ENCODE results near the gene LSM4.
"Not testable (repeated sequence)": the region's sequence is repeated elsewhere in the genome, so short reads cannot be mapped to it uniquely, and the experiment has no call there.

Gene LSM4

DNA sequence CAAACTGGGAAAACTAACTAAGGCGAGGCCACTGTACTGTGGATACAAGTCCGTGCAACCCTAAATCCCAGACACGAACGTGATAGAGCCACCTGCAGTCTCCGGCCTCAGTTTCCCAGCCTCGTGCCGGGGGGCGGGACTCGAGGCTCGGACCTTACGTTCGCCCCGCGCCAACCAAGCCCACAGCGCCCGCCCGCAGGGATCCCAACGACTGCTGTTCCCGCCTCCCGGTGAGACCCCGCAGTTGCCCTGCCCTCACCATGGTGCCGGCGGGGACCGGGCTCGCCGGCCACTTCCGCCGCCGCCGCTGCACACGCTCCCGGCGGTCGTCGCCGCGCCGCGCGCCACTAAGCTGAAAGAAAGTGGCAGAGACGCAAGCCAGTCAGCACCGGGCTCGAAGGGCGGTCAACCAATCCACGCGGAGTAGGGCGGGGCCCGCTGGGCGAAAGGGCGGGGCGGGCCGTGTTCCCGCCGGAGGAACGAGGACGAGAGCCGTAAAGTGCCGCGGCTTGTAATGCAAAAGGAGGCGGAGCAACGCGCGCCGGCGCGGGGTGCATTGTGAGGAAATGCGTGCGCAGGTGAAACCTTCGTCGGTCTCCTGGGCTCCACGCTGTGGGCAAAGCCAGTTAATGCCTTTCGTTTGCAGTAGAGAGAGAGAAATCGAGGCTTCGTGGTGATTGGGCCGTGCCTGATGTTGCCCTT, at the start of gene LSM4:
LSM4 (minus strand) TSS at position 318 of the 702 bp plus-strand sequence; CDS start at position 262, 56 bp downstream.
- in situ Hi-C loops (cut with HindIII; ENCODE audit: low sequenced_read_pairs) = loop anchor here (10.0 kb wide), 1 partner anchor 158 kb away; no protein-coding TSS in a partner anchor

DNA sequence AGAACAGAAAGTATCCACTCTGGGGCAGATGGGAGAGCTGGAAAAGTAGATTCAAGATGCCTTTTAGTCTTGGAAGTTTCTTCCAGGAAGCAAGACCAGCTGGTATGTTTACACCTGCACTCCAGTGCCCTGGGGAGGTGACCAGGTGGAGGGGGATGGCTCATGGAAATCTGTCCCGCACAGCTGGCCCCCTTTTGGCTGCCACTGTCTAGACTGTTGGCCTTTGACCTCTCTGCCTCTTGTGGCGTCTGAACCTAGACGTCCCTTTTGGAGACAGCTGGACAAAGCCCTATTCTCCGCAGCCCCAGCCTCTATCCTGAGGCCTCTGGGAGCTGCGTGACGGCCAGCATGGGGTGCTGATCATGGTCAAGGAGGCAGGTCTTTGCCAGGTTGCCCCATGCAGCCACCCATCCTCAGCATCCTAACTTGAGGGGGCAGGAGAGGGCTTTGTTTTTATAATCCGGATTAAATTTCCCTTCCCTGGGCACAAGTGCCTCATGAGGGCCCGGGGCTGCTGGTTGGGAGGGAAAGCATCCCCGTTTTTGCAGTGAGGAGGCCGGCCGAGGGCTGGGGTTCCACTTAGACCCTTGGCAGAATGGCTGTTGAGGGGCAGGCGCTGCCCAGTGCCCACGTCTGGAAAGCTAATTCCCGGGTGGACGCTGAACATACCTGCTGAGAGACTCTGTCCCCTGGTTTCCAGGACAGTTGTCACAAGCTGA, 45.8 kb upstream of the LSM4 start:
- in situ Hi-C loops (cut with HindIII; ENCODE audit: low sequenced_read_pairs) = no loop called here

DNA sequence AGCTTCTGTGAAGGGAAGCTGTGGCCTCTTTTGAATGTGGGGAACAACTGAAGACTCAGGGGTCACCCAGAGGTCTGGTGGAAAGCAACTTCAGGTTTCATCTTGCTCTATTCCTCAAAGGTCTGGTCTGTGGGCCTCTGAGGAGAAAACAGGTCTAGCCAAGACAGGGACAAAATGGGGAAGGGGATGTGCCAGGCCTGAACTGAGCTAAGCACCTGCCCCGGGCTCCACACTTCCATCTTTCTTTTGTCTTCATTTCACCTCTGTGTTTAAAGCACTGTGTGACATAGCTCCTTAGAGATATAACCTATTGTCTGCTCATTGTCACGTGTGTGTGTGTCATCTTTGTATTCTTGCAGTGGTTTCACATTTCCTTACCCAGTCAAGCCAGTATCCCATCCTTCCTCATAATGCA, 43.2 kb upstream of the LSM4 start:
- in situ Hi-C loops (cut with HindIII; ENCODE audit: low sequenced_read_pairs) = no loop called here

DNA sequence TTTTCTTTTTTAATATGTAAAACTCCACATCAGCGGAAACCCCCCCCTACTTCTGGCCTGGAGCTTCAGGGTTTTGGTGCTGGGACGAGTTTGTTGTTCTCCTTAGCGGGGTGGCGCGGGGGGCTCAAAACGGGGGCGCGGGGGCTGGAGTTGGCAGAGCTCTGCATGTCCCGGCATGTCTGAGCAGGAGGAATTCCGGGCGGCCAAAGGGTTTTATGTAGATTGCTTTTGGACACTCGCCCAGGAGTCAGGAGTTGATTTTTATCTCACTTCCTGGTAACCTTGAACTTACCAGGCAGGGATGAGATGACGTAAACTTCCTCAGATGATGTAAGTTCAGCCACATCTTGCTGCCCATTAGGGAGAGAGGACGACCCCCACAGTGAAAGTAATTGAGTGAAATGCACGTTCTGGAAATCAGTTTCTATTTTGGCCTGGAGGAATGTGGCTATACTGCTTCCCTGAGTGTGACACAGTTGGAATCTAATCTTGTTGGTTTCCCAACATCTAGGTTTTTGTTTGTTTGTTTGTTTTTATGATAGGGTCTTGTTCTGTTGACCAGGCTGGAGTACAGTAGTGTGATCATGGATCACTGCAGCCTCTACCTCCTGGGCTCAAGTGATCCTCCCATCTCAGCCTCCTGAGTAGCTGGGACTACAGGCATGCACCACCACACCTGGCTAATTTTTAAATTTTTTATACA, 42.1 kb upstream of the LSM4 start:
- in situ Hi-C loops (cut with HindIII; ENCODE audit: low sequenced_read_pairs) = no loop called here

DNA sequence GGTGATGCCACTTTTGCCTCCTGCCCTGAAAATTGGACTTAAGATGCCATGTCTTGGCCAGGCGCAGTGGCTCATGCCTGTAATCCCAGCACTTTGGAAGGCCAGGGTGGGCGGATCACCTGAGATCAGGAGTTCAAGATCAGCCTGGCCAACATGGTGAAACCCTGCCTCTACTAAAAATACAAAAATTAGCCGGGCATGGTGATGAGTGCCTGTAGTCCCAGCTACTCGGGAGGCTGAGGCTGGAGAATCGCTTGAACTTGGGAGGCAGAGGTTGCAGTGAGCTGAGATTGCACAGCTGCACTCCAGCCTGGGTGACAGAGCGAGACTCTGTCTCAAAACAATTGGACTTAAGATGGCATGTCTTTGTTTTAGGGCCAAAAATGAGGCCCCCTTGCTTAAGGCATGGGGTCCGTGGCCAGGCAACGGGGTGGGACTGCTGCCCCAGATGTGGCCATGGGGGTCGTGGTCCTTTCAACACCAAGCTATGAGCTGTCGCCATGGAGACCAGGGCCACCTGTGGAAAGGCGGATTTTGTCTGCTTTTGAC, 41.5 kb upstream of the LSM4 start:
- in situ Hi-C loops (cut with HindIII; ENCODE audit: low sequenced_read_pairs) = not testable (repeated sequence)

DNA sequence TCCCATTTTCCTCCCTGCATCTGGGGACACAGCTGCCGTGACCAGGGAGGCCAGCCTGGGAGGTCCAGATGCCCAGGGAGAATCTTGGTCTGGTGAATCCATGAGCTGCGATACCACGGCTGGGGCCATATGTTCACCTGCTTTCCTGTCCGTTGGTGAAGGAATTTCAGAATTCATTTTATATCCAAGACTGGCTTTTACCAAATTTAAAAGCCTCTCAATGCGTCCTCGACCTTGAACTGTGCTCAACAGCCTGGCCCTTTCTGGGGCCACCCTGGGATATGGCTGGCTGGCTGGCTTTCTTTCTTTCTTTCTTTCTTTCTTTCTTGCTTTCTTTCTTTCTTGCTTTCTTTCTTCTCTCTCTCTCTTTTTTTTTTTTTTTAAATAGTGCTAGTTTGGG, 40.9 kb upstream of the LSM4 start:
- in situ Hi-C loops (cut with HindIII; ENCODE audit: low sequenced_read_pairs) = no loop called here

DNA sequence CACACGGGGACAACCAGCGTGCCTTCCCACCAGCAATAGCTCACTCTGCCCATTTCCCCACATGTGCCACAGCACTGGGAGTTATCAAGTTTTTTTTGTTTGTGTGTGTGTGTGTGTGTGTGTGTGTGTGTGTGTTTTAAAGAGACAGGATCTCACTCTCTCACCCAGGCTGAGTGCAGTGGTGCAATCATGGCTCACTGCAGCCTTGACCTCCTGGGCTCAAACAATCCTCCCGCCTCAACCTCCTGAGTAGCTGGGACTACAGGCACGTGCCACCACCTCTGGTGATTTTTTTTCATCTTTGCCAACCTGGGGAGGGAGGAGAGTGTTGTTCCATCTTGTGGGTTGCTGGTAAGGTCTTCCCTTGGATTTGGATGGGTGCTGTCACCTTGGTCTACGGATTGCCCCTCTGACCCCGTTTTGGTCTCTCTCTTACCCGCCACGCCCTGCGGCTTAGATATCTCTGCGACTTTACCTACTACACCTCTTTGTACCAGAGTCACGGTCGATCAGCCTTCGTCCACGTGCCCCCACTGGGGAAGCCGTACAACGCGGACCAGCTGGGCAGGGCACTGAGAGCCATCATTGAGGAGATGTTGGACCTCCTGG, 40.2 kb upstream of the LSM4 start:
- in situ Hi-C loops (cut with HindIII; ENCODE audit: low sequenced_read_pairs) = no loop called here

DNA sequence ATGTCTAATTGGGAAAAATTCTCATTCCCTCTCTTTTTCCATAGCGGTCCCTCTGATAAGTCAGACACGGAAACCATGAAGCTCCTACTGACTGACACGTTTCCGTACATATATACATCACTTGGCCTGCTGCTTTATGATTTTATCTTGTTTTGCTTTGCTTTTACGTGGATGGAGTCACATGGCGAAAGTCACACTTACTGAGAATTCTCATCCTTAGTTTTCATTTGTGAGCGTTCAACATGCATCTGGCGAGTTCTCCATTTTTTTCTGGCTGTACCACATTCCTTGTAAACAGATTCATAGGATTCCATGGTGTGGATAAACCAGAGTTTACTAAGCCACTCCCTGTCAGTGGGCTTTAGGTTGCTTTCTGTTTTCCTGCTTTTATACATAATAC, 38.8 kb upstream of the LSM4 start:
- in situ Hi-C loops (cut with HindIII; ENCODE audit: low sequenced_read_pairs) = no loop called here

DNA sequence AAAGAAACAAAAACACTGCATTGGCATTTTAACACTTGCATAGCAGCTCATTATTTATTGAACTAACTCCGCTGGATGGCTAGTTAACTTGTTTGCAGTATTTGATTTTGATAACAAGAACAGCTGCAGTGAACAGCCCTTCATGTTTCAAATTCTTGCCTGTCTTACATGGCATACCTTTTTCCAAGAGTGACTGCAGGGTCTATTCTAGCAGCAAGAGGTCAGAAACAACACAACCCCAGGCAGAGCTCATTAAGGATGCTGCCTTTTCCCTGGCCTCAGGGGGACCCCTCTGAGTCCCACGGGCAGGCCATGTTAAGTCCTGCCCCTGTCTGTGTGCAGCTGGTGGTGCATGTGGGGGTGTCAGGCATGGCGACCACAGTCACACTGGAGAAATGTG, 34.2 kb upstream of the LSM4 start:
- in situ Hi-C loops (cut with HindIII; ENCODE audit: low sequenced_read_pairs) = no loop called here

DNA sequence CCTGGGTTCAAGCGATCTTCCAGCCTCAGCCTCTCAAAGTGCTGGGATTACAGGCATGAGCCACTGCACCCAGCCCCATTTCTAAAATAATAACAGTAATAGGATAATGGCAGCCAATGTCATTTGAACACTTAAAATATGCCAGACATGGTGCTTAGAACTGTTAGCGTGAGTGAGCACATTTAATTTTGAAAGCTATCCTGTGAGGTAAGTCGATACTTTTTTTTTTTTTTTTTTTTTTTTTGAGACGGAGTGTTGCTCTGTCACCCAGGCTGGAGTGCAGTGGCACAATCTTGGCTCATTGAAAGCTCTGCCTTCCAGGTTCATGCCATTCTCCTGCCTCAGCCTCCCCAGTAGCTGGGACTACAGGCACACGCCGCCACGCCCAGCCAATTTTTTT, 31.9 kb upstream of the LSM4 start:
- in situ Hi-C loops (cut with HindIII; ENCODE audit: low sequenced_read_pairs) = not testable (repeated sequence)

DNA sequence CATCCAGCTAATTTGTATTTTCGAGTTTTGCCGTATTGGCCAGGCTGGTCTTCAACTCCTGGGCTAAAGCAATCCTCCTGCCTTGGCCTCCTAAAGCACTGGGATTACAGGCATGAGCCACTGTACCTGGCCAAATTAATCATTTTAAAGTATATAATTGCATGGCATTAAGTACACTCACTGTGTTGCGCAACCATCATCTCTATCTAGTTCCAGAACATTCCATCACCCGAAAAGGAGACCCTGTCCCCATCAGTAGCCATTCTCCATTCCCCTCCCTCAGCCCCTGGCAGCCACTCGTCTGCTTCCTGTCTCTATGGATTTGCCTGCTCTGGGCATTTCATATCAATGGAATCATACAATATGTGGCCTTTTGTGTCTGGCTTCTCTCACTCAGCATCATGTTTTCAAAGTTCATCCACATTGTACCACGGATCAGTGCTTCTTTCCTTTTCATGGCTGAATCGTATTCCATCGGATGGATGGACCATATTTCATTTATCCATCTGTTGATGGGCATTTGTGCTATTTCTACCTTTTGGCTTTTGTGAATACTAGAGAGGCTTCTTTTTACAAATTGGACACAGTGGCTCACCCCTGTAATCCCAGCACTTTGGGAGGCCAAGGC, 30.6 kb upstream of the LSM4 start:
- in situ Hi-C loops (cut with HindIII; ENCODE audit: low sequenced_read_pairs) = no loop called here

DNA sequence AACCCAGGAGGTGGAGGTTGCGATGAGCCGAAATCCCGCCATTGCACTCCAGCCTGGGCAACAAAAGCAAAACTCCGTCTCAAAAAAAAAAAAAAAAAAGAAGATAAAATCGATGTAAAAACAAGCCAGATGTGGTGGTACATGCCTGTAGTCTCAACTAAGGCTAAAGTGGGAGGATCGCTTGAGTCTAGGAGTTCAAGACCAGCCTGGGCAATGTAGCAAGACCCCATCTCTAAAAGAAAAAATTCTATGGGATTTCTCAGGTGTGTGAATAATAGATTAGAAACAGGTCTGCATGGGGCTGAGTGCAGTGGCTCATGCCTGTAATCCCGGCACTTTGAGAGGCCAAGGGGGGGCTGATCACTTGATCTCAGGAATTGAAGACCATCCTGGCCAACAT, 28.7 kb upstream of the LSM4 start:
- in situ Hi-C loops (cut with HindIII; ENCODE audit: low sequenced_read_pairs) = no loop called here

DNA sequence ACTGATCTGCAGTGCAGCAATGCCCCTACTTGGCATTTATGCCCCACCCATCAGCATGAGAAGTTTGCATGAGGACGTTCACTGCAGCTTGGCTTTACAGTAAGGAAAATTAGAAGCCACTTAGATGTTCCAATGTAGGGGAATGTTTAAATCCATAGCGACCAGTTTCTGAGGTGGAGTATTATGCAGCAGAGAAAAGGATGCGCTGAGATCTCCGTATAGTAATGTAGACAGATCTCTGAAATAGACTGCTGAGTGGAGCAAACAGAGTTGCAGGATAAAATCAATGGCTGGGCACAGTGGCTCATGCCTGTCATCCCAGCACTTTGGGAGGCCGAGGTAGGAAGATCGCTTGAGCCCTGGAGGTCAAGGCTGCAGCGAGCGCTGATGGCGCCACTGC, 27.6 kb upstream of the LSM4 start:
- in situ Hi-C loops (cut with HindIII; ENCODE audit: low sequenced_read_pairs) = no loop called here

DNA sequence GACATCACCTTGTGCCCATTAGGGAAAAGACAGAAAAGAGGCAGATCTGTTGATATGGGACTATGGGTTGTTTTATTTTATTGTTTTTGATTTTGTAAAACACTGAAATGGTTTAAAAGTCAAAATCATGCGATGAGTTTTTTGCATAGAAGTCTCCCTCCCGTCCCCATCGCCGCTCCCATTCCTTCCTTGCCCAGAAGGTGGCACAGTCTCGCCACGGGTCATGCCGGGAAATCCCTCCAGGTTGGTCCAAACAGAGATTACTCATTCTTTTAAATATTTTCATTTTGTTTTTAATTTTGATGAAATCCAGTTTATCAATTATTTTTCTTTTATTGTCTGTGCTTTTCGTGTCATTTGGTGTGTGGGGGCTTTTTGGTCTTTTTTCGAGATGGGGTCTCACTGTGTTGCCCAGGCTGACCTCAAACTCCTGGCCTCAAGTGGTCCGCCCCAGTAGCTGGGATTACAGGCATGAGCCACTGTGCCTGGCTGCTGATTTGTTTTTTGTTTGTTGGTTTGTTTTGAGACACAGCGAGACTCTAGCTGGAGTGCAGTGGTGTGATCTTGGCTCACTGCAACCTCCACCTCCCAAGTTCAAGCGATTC, 26.8 kb upstream of the LSM4 start:
- in situ Hi-C loops (cut with HindIII; ENCODE audit: low sequenced_read_pairs) = no loop called here

DNA sequence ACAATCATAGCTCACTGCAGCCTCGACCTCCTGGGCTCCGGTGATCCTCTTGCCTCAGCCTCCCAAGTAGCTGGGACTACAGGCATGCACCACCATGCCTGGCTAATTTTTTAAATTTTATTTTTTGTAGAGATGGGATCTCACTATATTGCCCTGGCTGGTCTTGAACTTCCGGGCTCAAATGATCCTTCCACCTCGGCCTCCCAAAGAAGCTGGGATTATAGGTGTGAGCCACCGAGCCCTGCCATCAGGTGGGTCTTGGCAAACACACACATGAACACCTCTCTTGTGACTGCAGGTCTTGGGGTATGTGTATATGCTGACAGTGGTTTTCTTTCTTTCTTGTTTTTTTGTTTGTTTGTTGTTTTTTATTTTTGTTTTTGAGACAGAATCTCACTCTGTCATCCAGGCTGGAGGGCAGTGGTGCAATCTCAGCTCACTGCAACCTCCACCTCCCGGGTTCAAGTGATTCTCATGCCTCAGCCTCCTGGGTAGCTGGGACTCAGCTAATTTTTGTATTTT, 26.0 kb upstream of the LSM4 start:
- in situ Hi-C loops (cut with HindIII; ENCODE audit: low sequenced_read_pairs) = not testable (repeated sequence)

DNA sequence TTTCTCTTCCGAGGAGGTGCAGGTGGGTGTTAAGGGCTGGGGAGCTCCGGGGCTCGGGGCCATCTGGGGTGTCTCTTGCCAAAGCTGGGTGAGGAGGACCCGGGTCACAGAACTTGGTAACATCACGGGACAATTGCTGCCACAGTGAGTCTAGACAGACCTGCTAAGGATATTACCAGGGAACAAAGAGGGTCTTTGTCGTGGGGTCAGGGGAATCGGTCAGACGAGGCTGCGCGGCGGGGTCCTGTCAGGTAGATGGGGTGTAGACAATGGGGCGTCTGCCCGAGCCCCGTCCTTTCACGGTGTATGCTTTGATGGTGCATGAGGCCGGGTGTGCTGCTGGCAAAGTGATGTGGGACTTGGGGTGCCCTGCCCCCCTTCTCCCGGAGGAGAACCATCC, 25.3 kb upstream of the LSM4 start:
- in situ Hi-C loops (cut with HindIII; ENCODE audit: low sequenced_read_pairs) = no loop called here

DNA sequence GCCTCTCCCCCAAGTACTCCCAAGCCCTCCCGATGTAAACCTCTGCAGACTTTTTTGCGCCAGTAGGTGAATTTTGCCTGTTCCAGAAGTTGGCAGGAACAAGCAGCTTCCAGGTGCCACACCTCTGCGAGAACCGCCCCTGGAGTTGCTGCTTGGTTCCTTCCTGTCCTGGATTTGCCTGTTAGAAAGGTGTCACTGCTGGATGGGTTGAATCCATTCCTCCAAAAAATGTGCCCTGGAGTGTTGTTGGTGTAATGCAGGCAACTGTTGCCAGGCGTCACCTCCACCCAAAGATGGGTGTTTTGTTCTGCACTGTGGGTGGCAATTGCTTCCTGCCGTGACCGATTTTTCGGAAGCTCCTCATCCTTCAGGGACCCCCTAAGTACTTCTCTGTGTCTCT, 23.2 kb upstream of the LSM4 start:
- in situ Hi-C loops (cut with HindIII; ENCODE audit: low sequenced_read_pairs) = no loop called here

DNA sequence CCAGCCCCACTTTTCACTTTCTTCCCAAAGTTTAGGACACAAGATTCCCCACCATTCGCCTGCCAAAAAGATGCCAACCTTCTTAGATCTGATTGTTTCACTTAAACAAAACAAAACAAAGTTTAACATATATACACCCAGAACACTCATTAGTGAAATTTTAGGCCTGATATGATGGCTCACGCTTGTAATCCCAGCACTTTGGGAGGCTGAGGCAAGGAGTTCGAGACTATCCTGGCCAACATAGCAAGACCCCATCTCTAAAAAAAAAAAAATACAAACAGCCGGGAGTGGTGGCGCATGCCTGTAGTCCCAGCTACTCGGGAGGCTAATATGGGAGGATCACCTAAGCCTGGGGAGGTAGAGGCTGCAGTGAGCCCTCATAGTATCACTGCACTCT, 22.4 kb upstream of the LSM4 start:
- in situ Hi-C loops (cut with HindIII; ENCODE audit: low sequenced_read_pairs) = no loop called here

DNA sequence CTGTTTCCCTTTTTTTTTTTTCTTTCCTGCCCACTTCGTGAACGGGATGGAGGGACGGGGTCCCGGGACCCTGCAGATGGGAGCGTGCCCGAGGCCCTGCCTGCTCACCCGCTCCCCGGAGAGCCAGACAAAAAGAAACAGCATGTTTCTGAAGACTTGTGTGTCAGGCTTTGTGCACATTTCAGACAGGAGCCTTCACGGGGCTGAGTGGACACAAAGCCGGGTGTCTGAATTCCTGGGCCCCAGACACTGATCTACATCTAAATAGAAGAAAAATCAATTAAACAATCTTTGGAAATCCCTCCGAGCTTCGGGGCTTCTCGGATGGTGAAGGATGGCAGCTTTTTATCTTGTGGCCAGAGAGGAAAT, 21.7 kb upstream of the LSM4 start:
- in situ Hi-C loops (cut with HindIII; ENCODE audit: low sequenced_read_pairs) = no loop called here

DNA sequence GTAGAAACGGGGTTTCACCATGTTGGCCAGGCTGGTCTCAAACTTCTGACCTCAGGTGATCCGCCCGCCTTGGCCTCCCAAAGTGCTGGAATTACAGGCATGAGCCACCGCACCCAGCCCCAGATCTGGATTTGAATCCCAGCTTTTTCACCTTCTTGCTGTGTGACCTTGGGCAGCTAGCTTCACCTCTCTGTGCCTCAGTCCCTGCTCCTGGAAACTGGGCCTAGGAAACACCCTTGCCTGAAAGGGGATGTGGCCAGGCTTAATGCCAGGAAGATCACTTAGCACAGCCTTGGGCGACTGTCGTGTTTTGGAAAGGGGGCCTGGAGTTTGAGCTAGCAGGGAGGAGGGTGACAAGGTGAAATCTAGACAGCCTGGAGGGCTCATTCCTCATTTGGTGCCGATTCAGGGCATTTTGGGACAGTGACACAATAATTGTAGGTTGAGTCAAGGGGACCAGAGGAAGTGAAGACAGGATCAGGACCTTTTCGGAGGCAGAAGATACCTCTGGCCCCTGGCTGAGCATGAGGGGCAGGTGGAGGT, 19.3 kb upstream of the LSM4 start:
- in situ Hi-C loops (cut with HindIII; ENCODE audit: low sequenced_read_pairs) = no loop called here
